CD4-positive, alpha-beta T cell treated with Interleukin-1 beta for 1 hour (primary cell): ENCODE measurements around the gene CAMTA1.

Source experiments
- DNase-seq, 2 donors: peaks; one replicate each; pipeline ENCODE4 v3.0.0-alpha.2; 2020 to 2022

CAMTA1 gene

DNA sequence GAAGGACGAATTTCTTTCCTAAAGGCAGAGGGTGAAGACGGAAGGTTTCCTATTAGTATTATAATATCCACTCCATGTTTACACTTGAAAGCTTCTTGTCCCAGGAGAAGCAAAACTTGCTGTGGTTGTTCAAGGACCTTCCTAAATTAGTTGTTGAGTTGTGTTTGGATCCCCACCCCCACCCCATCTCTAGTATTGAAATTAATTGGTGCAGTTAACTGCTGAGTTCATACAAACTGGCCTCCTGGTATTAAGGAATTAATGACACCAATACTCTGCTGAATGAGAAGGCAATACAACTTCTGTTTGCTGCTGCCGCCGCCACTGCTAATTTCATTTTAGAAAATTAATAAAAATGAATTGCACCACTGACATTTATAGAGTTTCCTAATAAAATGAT is 308.8 kb downstream of the CAMTA1 start:
- DNase-seq: no peak

GRCh38 chr1:7094509-7094908 is 309.3 kb downstream of the CAMTA1 start:
- DNase-seq: no peak

- no peak for DNase-seq
Observed at GRCh38 chr1:7095343-7095964, 310.2 kb downstream of the CAMTA1 start.

- no peak for DNase-seq
Observed at GRCh38 chr1:7097938-7098592, 312.8 kb downstream of the CAMTA1 start.

- no peak for DNase-seq
Observed at GRCh38 chr1:7098641-7099040, 313.4 kb downstream of the CAMTA1 start.

GRCh38 chr1:7100479-7100878 is 315.2 kb downstream of the CAMTA1 start:
- DNase-seq: no peak

DNA sequence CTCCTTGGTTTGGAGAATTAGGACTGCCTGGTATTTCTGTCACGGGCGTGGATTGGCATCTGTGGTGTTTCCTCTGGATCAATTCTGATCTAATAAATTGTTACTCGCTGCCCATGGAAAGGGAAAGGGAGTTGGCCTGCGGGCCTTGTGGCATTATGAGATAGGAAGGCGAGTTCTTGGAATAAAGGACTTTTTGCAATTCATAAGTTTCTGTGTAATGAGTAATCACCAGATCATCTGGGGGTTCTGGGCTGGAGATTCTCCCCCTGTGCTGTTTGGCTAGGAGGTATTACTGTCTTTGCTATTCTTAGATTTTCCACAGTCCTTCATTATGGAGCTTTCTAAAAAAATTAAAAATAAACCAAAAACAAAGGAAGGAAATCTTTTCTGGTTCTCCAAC is 315.9 kb downstream of the CAMTA1 start:
- no peak for DNase-seq

GRCh38 chr1:7103361-7103782 is 318.1 kb downstream of the CAMTA1 start:
- DNase-seq: no peak

DNA sequence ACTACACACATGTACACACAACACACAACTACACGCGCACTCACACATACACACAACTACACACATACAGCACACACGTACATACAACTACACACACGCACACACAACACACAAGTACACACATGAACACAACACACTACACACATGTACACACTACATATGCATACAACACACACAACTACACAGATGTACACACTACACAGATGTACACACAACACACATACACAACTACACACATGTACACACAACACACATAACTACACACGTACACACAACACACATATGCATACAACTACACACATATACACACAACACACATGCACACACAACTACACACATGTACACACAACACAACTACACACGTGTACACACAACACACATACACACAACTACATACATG is 318.6 kb downstream of the CAMTA1 start:
- no peak for DNase-seq

DNA sequence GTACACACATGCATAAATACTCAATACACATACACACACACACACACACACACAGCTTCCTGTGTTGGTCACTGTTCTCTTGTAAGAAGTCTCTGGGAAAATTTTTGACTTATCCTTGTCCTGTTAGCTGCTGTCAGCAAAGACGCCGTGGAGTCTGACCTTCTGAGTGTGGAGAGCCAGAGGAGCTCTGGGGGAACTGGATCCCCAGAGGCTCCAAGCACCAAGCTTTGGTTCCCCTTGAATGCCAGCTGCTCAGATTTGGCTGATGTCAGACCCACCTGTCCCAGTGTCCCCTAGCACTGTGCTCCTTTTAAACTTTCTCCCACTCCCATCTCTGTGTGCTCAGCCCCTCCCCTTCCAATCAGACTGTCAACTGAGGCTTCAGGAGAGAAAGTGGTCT is 319.1 kb downstream of the CAMTA1 start:
- no peak for DNase-seq

DNA sequence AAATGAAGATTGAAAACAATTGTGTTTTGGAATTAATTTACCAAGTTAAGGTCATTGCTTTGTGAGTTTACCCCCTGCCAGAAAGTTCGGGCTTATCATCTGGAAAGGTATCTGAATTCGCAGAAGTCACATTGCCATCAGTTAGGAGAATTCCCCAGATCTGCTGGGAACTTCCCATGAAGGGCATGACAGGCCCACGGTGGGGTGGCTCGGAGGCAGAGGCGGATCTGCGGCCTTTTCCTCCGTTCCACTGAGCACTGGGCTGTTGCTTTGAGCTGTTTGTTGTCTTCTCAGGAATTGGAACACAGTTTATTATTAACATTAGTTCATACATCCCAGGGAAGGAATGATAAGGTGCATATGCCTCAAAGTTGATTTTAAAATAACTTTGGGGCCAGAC is 320.0 kb downstream of the CAMTA1 start:
- DNase-seq: no peak

GRCh38 chr1:7106442-7107108 is 321.3 kb downstream of the CAMTA1 start:
- DNase-seq: no peak

DNA sequence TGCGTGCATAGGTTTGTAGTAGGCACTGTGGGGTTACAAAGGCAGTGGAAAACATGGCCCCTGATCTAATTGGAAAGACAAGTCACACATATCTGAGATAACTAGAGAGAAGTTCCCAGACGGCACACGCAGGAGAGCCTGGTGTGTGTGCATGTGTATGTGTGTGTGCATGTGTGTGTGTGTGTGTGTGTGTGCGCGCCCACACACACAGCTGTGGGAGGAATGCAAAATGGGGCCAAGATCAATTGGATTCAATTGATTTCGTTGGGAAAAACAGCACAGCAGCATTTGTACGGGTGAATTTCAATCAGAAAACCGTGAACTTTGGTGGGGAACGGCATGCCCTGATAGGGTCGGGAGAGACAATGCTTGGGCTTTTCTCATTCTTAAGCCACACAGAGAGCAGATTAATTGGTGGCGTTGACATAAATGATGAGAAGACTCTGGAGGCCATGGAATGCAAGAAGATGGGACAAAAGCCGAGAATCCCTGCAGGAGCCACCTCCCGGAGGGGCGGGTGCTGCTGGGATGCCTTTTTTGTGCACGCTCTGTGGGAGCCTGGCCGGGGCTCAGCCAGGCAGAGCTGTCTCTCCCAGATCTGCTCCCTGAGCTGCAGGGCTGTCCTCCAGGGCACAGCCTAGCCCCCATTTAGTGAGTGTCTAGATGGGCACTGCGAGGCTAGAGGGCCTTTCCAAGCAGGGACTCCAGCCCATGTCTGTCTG is 322.0 kb downstream of the CAMTA1 start:
- DNase-seq: no peak

GRCh38 chr1:7108251-7108650 is 323.0 kb downstream of the CAMTA1 start:
- DNase-seq: no peak

- DNase-seq: no peak
Observed at GRCh38 chr1:7109901-7110300, 324.6 kb downstream of the CAMTA1 start.

DNA sequence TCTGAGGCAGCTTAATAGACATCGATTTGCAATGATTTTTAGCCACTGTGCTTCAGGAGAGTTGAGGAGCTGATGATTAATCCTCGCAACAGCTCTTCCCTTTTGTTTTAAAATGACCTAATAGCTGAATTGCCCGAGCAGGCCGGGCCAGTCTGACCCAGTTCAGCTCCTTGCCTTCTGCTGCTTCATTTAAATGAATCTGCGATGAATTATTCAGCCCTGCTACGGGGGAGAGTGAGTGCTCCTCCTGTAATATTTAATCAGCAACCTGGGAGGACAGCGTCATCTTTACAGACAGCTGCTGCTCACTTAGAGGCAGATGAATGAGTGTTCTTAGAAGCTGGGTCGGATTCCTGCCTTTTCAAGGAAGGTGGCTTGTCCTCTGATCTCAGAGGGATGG is 325.1 kb downstream of the CAMTA1 start:
- no peak for DNase-seq

- DNase-seq: no peak
Observed at GRCh38 chr1:7111853-7112252, 326.6 kb downstream of the CAMTA1 start.

GRCh38 chr1:7113136-7113535 is 327.9 kb downstream of the CAMTA1 start:
- DNase-seq: no peak

GRCh38 chr1:7113822-7114221 is 328.6 kb downstream of the CAMTA1 start:
- no peak for DNase-seq

GRCh38 chr1:7116001-7116400 is 330.7 kb downstream of the CAMTA1 start:
- DNase-seq: no peak

DNA sequence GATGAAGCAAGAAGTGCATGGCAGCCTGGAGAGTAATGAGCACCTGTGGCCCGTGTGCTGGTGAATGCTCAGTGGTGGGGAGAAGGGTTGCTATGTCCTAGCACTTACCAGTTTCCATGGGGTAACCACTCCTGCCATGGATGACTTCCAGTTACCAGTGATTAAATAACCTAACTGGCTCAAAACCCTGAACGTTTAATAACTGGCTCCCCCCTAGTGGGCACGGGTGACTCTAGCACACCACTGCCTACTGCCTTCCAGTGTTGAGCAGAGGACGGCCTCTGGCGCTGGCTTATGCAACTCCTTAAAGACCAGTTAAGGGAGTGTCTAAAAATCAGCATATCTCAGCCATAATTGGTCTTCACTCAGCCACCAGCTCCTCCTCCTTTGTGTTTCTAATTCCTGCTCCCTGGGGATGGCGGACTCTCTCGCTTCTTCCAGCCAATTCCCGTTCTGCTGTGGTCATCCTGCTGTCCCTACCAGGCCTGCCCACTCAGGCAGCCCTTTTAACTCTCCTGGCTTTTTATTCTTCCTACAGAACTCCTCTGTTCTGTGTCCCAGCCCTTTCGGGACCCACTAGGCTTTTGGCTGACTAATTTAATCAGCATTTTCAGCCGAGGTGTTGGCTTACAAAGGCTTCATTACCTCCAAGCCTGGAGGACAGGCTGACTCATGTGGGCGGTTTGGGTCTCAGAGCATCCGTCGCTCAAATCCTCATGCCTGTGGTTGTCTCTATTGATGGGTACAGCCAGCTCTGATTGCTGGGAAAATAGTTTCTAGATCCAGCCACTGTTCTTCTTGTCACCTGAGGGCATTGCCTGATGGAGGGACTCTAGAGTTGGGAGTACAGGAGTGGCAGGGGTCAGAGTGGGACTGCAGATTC is 332.4 kb downstream of the CAMTA1 start:
- no peak for DNase-seq

DNA sequence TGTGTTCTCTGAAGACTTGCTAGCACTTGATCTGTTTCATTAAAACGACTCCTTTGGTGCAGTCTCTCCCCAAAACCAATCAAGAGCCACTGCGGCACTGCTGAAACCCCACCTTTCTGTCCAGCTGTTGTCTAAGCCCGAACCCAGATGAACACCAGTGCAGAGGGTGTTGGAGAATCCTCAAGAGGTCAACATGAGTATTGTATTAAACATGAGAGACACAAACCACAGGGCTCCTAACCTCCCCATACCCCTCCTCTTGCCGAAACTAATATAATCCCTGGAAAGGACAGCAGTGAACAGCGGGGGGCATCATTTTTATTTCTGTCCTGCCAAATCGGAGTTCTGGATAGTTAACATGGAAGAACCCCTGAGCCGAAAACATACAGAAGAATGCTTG is 333.9 kb downstream of the CAMTA1 start:
- no peak for DNase-seq
